Ishikawa (cell line): Measurements from ENCODE around the gene LZTS2.

Experiments used
- CREB1 ChIP-seq: IDR thresholded peaks from 2 replicates; pipeline ENCODE4 v1.6.1; 2012; ENCODE audit warnings: low read depth
- EP300 ChIP-seq: IDR thresholded peaks from 2 replicates; pipeline ENCODE4 v1.6.1; 2012; ENCODE audit warnings: borderline replicate concordance
- REST ChIP-seq: IDR thresholded peaks from 2 replicates; pipeline ENCODE4 v1.6.1; 2012; ENCODE audit warnings: low read depth, mild to moderate bottlenecking

GRCh38 chr10:101020427-101021075 is 20.9 kb downstream of the LZTS2 start:
- TF ChIP-seq EP300, result no peak
- no peak for TF ChIP-seq CREB1
- no peak for TF ChIP-seq REST
